Calu3 (cell line): ENCODE data around the gene SMAP1. TPM values are rescaled to one million over a fixed set of nuclear protein-coding genes. Genes with fewer than 3 reads are reported as not detected.

Experiments used
- BruUV-seq: library from RNA; stranded (reverse); fragments of 400-500 nt; replicated peaks from 2 replicates; lab custom pipeline; 2021; lab: Mats Ljungman, UMichigan
- CTCF ChIA-PET: fragments of 300-600 bp; sonication (Branson Sonifier 250); formaldehyde crosslinking; loops from one replicate; lab custom pipeline; 2022; ENCODE audit warnings: antibody characterized with exemption; lab: Charles Lee
- DNase-seq: peaks from one replicate; pipeline ENCODE4 v3.0.0; 2022
- H3K27ac Mint-ChIP-seq: one replicate; pipeline ENCODE4 v1.8.0; 2022; ENCODE audit warnings: mixed read lengths; ENCODE audit not compliant: unreplicated experiment
- H3K27me3 Mint-ChIP-seq: one replicate; pipeline ENCODE4 v1.8.0; 2022; ENCODE audit warnings: mixed read lengths; ENCODE audit not compliant: unreplicated experiment
- H3K36me3 Mint-ChIP-seq: one replicate; pipeline ENCODE4 v1.8.0; 2022; ENCODE audit warnings: mild to moderate bottlenecking, moderate library complexity, mixed read lengths; ENCODE audit not compliant: insufficient read depth, unreplicated experiment
- H3K4me1 Mint-ChIP-seq: one replicate; pipeline ENCODE4 v1.8.0; 2022; ENCODE audit warnings: mild to moderate bottlenecking, low read depth, mixed read lengths; ENCODE audit not compliant: unreplicated experiment
- H3K4me3 Mint-ChIP-seq: one replicate; pipeline ENCODE4 v1.8.0; 2022; ENCODE audit warnings: mild to moderate bottlenecking, low read depth, moderate library complexity, mixed read lengths; ENCODE audit not compliant: unreplicated experiment
- H3K9me3 Mint-ChIP-seq: one replicate; pipeline ENCODE4 v1.8.0; 2022; ENCODE audit warnings: low read depth, mixed read lengths; ENCODE audit not compliant: unreplicated experiment
- CTCF ChIP-seq: fragments of 200-600 bp; IDR thresholded peaks from one replicate; pipeline ENCODE4 v1.8.0; 2022; ENCODE audit warnings: antibody characterized with exemption; ENCODE audit not compliant: unreplicated experiment
- intact Hi-C: fragments of 100-400 bp; cut with micrococcal nuclease; formaldehyde crosslinking; loops from one replicate; pipeline ENCODE4 v1.10.0; 2022; ENCODE audit not compliant: unreplicated experiment
- total RNA-seq: library from RNA; stranded (reverse); gene quantifications from 2 replicates; pipeline ENCODE4 v1.2.3, GENCODE V29; 2022

SMAP1 gene
- total RNA-seq, 1 experiment from 2014 or later, result 35.7 TPM

GRCh38 chr6:70627500-70628254, 40.0 kb upstream of the SMAP1 start:
- Mint-ChIP-seq H3K36me3 (no peaks in the 10 kb centered on the region), H3K27me3 (peaks cover 15% of the 10 kb centered on the region), H3K4me1 (no peaks in the 10 kb centered on the region), H3K27ac (no peak overlapping the region), H3K9me3 (no peaks in the 10 kb centered on the region), H3K4me3 (no peak overlapping the region)
- BruUV-seq, result no TSS peak
- intact Hi-C loops, result no loop called here
- no peak for TF ChIP-seq CTCF
- CTCF ChIA-PET, result no interaction called here
- DNase-seq, result no peak

DNA sequence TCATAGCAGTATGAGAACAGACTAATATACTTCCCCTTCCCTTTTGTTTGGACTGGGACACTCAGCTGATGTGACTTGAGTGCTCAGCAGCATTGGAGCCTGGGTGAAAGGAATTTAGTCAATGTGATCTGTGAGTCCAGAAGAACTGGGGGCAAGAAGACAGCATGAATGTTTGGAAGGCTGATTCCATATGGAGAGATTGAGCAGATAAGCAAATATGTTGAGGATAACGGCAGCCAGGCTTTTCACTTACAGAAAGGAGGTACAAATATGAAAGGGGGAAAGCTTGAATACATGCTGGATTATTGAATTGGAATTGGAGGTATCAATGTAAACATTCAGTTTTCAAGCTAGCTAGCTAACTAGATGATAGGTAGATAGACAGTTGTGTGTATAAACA, 37.8 kb upstream of the SMAP1 start:
- no peaks in the 10 kb centered on the region for H3K36me3 Mint-ChIP-seq
- BruUV-seq, result no TSS peak
- no peak for TF ChIP-seq CTCF
- peaks cover 15% of the 10 kb centered on the region for H3K27me3 Mint-ChIP-seq
- H3K4me1 Mint-ChIP-seq, result no peaks in the 10 kb centered on the region
- no peak overlapping the region for H3K4me3 Mint-ChIP-seq
- CTCF ChIA-PET, result no interaction called here
- intact Hi-C loops, result no loop called here
- H3K27ac Mint-ChIP-seq, result no peak overlapping the region
- no peaks in the 10 kb centered on the region for H3K9me3 Mint-ChIP-seq
- no peak for DNase-seq

GRCh38 chr6:70633870-70634269, 33.8 kb upstream of the SMAP1 start:
- no peak for DNase-seq
- Mint-ChIP-seq H3K9me3 (no peaks in the 10 kb centered on the region), H3K4me1 (no peaks in the 10 kb centered on the region), H3K27me3 (peaks cover 15% of the 10 kb centered on the region), H3K36me3 (no peaks in the 10 kb centered on the region), H3K4me3 (no peak overlapping the region), H3K27ac (no peak overlapping the region)
- TF ChIP-seq CTCF, result no peak
- BruUV-seq, result no TSS peak
- intact Hi-C loops, result no loop called here
- CTCF ChIA-PET, result no interaction called here

DNA sequence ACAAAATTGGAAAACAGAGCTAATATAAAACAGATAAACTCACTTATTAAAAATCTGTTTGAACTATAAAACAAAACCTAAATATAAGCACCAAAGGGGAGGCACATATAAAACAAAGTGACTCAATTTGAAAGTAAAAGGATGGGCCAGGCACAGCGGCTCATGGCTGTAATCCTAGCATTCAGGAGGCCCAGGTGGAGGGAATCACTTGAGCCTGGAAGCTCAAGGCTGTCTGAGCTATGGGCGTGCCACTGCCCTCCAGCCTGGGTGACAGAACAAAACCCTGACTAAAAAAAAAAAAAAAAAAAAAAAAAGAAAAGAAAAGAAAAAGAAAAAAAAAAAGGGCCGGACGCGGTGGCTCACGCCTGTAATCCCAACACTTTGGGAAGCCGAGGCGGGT, 31.1 kb upstream of the SMAP1 start:
- H3K27me3 Mint-ChIP-seq, result no peaks in the 10 kb centered on the region
- H3K27ac Mint-ChIP-seq, result no peak overlapping the region
- no peak for DNase-seq
- CTCF ChIA-PET, result no interaction called here
- no peaks in the 10 kb centered on the region for H3K9me3 Mint-ChIP-seq
- no peaks in the 10 kb centered on the region for H3K36me3 Mint-ChIP-seq
- no TSS peak for BruUV-seq
- no peaks in the 10 kb centered on the region for H3K4me1 Mint-ChIP-seq
- TF ChIP-seq CTCF, result no peak
- intact Hi-C loops, result no loop called here
- no peak overlapping the region for H3K4me3 Mint-ChIP-seq
